ENCODE data around the gene QRFP. TPM values are rescaled to one million over a fixed set of nuclear protein-coding genes. Genes with fewer than 3 reads are reported as not detected.

The QRFP gene
- polyA plus RNA-seq, 1 donor (not counting 4 experiments of a cell fraction or from before 2014, with no cell fraction given) = not detected

DNA sequence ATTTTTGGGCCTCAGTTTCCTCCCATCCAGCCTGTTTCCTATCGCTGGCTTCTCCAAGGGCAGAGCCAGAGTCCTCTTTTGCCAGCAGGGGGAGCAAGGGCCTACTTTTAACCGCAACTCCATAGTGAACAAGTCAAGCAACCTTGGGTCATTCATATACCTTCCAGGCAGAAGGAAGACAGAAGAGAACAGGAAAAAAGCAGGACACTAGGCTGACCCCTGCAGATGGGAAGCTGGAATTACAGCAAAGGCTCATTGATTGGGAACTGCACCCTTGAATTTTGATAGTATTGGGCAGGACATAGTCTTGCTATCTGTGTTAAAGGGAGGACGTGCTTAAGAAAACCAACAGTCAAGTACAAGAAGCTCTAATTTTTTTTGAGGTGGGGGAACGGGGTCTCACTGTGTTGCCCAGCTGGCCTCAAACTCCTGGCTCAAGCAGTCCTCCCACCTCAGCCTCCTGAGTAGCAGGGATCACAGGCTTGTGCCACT is 30.1 kb downstream of the QRFP start:
- H3K27ac ChIP-seq (ENCODE audit: control insufficient read depth, insufficient read depth, low read length) = no peak overlapping the region
- H3K9me1 ChIP-seq (ENCODE audit: control insufficient read depth, extremely low read depth, insufficient read depth, low read length) = no peaks in the 10 kb centered on the region
- H3K4me3 ChIP-seq (ENCODE audit: control insufficient read depth in 2 of 3, extremely low read depth in 1 of 3, insufficient read depth in 2 of 3, low read depth in 1 of 3, low read length in 3 of 3) = no peak overlapping the region
- peak; percentile 55 for FAIRE-seq
- H3K4me1 ChIP-seq (ENCODE audit: control insufficient read depth, extremely low read depth, insufficient read depth, low read length) = no peaks in the 10 kb centered on the region
- no peak overlapping the region for H3K4me2 ChIP-seq (ENCODE audit: control insufficient read depth, extremely low read depth, insufficient read depth, low read depth, low read length)
- H3K9ac ChIP-seq (ENCODE audit: control insufficient read depth, extremely low read depth, insufficient read depth, low read length) = no peak overlapping the region
- H4K20me1 ChIP-seq (ENCODE audit: control insufficient read depth, extremely low read depth, insufficient read depth, low read length) = peaks cover 8% of the 10 kb centered on the region
- TF ChIP-seq, protein P1, sequence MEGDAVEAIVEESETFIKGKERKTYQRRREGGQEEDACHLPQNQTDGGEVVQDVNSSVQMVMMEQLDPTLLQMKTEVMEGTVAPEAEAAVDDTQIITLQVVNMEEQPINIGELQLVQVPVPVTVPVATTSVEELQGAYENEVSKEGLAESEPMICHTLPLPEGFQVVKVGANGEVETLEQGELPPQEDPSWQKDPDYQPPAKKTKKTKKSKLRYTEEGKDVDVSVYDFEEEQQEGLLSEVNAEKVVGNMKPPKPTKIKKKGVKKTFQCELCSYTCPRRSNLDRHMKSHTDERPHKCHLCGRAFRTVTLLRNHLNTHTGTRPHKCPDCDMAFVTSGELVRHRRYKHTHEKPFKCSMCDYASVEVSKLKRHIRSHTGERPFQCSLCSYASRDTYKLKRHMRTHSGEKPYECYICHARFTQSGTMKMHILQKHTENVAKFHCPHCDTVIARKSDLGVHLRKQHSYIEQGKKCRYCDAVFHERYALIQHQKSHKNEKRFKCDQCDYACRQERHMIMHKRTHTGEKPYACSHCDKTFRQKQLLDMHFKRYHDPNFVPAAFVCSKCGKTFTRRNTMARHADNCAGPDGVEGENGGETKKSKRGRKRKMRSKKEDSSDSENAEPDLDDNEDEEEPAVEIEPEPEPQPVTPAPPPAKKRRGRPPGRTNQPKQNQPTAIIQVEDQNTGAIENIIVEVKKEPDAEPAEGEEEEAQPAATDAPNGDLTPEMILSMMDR (optimal IDR thresholded peaks at IDR 0.05 in 1 of 3, IDR thresholded peaks at IDR 0.05 in 1 of 3, conservative IDR thresholded peaks at IDR 0.05 in 1 of 3; ENCODE audit: extremely low read depth in 1 of 3, insufficient read depth in 2 of 3, low read length in 3 of 3) = peak; percentile 80 to 100 (median 95)
- no peak for TF ChIP-seq EZH2 (IDR thresholded peaks at IDR 0.05; ENCODE audit: low read length)
- dilution Hi-C loops (cut with MboI; ENCODE audit: extremely low pct_ligation_motif_present, low sequenced_read_pairs) = no loop called here
- peak; percentile 87 for DNase-seq (ENCODE audit: low read depth, low spot score)
- H2AFZ ChIP-seq (ENCODE audit: control insufficient read depth, low read length) = no peak overlapping the region
- H3K27me3 ChIP-seq (ENCODE audit: control insufficient read depth, extremely low read depth, insufficient read depth, low read length) = no peaks in the 10 kb centered on the region
- no peaks in the 10 kb centered on the region for H3K9me3 ChIP-seq (ENCODE audit: control insufficient read depth, low read depth, low read length)
- peaks cover 11 to 14% of the 10 kb centered on the region in 2 experiments for H3K36me3 ChIP-seq (ENCODE audit: control insufficient read depth in 2 of 2, extremely low read depth in 1 of 2, insufficient read depth in 2 of 2, low read length in 2 of 2)
- H3K79me2 ChIP-seq (ENCODE audit: control insufficient read depth, insufficient read depth, low read length) = peaks cover 11% of the 10 kb centered on the region

DNA sequence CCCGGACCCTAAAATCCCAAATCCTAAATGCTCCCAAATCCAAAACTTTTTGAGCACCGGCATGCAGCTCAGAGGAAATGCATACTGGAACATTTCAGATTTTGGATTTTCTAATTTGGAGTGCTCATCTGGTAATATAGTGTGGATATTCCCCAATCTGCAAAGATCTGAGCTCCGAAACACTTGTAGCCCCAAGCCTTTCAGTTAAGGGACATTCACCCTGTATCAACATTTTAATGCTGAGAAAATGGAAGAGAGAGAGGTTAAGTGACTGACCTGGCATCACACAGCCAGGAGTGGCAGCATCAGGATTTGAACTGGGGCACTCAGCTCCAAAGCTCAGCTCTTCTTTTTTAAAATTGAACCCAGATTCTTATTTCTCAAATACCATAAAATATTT is 30.7 kb downstream of the QRFP start:
- H3K4me1 ChIP-seq (ENCODE audit: control insufficient read depth, extremely low read depth, insufficient read depth, low read length) = no peaks in the 10 kb centered on the region
- no peak for TF ChIP-seq EZH2 (IDR thresholded peaks at IDR 0.05; ENCODE audit: low read length)
- TF ChIP-seq, protein P1 (optimal IDR thresholded peaks at IDR 0.05 in 1 of 3, IDR thresholded peaks at IDR 0.05 in 1 of 3, conservative IDR thresholded peaks at IDR 0.05 in 1 of 3; ENCODE audit: extremely low read depth in 1 of 3, insufficient read depth in 2 of 3, low read length in 3 of 3) = no peak
- FAIRE-seq (no peak), DNase-seq (ENCODE audit: low read depth, low spot score) (no peak)
- H3K27me3 ChIP-seq (ENCODE audit: control insufficient read depth, extremely low read depth, insufficient read depth, low read length) = no peaks in the 10 kb centered on the region
- dilution Hi-C loops (cut with MboI; ENCODE audit: extremely low pct_ligation_motif_present, low sequenced_read_pairs) = no loop called here
- no peak overlapping the region for H3K4me3 ChIP-seq (ENCODE audit: control insufficient read depth in 2 of 3, extremely low read depth in 1 of 3, insufficient read depth in 2 of 3, low read depth in 1 of 3, low read length in 3 of 3)
- peaks cover 10% of the 10 kb centered on the region for H3K79me2 ChIP-seq (ENCODE audit: control insufficient read depth, insufficient read depth, low read length)
- no peak overlapping the region for H3K27ac ChIP-seq (ENCODE audit: control insufficient read depth, insufficient read depth, low read length)
- H3K9me1 ChIP-seq (ENCODE audit: control insufficient read depth, extremely low read depth, insufficient read depth, low read length) = no peaks in the 10 kb centered on the region
- H3K9ac ChIP-seq (ENCODE audit: control insufficient read depth, extremely low read depth, insufficient read depth, low read length) = no peak overlapping the region
- no peak overlapping the region for H2AFZ ChIP-seq (ENCODE audit: control insufficient read depth, low read length)
- H4K20me1 ChIP-seq (ENCODE audit: control insufficient read depth, extremely low read depth, insufficient read depth, low read length) = peaks cover 8% of the 10 kb centered on the region
- H3K4me2 ChIP-seq (ENCODE audit: control insufficient read depth, extremely low read depth, insufficient read depth, low read depth, low read length) = no peak overlapping the region
- no peaks in the 10 kb centered on the region for H3K9me3 ChIP-seq (ENCODE audit: control insufficient read depth, low read depth, low read length)
- peaks cover 11 to 14% of the 10 kb centered on the region in 2 experiments for H3K36me3 ChIP-seq (ENCODE audit: control insufficient read depth in 2 of 2, extremely low read depth in 1 of 2, insufficient read depth in 2 of 2, low read length in 2 of 2)
